ENCODE data around the gene TTC39B.

Gene TTC39B

DNA sequence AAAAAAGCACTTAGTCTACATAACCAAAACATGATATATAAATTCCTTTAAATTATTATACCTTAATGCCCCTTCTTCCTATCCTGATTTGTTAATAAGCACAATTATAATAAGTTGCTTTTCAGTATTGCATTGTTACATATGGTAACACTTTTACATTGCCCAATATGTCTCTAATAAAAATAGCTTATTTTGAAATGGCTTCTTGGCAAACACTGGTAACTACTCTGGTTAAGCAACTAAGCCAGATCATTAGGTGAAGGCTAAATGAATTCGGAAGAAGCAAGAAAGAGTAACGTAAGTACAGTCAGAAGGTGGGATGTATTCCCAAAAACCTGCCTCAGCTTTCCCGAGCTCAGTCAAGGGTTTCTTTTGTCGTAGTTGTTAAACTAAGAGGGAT is 85.3 kb downstream of the TTC39B start:
- FAIRE-seq, result no peak

DNA sequence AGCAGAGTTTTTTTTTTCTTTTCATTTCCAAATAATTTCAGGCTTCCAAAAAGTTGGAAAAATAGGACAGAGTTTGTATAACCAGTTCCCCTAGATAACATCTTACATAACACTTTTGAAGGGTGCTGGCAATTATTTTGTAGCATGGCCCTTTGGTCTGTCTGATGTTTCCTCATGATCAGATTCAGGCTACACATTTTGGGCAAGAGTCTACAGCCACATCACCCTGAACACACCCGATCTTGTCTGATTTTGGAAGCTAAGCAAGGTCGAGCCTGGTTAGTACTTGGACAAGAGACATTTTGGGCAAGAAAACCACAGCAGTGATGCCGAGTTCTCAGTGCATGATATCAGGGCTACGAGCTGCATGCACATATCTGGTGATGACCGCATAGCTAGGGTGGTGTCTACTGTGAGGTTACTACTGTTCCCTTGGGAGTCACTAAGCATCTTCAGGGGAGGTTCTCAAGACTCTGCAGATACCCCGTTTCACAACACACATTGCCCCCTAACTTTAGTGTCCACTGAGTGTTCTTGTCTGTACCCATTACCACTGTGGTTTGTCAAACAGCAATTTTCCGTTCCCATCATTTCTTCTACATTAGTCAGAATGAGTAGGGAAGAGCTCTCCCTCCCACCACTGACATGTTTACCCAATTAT is 86.2 kb downstream of the TTC39B start:
- no peak for FAIRE-seq

DNA sequence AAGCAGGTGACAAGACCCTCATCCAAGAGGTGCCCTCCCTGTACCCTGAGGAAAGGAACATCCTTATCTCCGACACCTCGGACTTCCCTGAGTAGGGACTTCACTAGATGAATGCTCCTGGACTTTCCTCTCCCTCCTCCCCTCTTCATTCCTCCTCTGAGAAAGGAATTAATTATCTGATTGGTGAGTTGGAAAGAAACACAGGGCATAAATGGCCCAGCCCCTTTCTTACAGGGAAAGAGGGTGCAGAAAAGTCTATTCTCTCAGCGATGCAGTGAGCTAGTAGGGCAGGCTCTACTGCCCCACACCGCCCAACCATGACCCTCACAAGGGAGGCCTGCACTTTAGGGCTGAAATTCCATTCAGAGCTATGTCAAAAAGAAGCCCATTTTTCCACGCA is 87.5 kb downstream of the TTC39B start:
- FAIRE-seq, result no peak

DNA sequence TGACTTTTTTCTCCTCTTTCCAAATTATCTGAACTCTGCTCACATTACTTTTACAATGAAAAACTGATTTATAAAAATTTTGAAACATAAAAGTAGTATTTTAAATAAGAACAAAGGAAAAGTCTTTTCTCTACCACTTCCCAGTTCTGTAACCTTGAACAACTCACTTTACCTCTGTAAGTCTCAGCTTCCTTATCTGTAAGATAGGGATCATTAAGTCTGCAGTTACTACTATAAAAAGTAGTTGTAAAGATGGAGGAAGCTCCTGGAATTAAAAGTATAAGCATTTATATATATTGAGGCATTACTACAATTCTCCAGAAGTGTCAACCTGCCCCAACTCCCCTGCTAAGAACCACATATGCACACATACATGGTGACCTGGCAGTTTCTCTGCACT is 88.0 kb downstream of the TTC39B start:
- no peak for FAIRE-seq

DNA sequence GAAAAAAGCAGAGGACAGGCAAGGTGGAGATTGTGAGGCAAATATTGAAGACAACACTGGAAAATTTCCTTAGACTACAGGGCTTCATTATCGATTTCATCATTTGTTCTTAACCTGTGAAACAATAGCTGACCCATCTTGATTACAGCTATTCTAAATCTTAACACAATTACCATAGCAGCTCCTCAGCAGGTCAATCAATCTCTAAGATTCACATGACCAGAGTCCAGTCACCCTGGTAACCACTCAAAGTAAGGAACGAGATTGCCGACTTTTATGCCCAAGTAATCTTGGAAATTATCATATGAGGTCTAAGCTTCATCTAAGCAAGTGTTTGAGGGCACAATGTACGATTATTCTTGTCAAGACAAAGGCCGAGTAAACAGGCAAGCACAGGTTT is 93.8 kb downstream of the TTC39B start:
- no peak for FAIRE-seq

DNA sequence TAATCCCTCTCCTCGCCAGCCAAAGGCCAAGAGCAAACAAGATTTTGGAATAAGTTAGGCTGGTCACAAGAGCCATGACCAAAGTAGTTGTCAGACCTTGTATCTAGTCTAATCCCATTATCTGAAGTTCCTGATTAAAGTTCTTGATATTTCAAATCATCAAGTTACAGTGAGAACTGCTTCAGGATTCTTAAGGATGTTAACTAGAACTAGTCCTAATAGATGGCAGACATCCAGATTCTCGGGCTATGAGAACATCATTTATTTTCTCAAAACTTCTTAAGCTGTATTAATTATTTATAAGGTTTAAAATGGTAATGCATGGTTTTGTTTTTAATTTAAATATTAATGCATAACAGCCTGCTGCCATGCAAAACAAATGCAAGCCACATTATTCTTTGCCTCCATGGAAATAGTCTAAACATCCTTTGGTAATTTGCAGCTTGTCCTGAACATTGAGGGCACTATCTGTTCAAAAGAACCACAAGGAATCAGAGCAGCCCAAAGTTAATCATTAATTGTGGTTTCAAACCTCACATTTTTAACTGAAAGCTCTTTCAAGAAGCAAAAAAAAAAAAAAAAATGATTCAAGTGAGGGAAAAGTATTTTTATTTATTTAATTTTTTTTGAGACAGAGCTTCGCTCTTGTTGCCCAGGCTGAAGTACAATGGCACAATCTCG is 95.1 kb downstream of the TTC39B start:
- FAIRE-seq, result no peak

DNA sequence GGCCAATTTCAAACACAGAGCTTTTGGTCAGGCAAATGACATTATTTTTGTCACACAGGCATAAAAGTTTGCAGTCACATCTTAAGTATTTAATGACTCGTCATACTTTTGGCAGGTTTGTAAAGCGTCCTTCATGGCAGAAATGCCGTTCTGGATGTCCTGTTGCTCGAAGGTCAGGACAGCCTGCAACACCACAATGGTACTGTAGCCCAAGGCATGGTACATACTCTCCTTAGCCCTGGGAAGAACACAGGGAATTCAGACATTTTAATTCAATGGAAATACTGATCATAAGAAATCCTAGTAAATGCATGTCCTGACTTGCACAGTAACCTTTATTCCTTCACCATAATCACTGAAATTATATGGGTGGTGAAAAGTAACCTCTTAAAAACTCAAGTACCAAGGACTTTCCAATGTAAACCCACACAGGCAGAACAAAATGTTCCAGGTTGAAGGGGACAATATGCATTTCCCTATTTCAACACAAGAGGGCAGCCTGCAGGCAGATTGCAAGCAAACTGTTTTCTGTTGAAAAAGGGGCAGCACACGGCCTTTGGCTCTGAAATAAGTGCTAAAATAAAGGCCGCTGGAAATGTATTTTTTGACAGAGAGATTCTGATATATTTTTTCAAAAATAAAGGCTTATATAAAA is 95.7 kb downstream of the TTC39B start:
- peak; percentile 94 for FAIRE-seq

DNA sequence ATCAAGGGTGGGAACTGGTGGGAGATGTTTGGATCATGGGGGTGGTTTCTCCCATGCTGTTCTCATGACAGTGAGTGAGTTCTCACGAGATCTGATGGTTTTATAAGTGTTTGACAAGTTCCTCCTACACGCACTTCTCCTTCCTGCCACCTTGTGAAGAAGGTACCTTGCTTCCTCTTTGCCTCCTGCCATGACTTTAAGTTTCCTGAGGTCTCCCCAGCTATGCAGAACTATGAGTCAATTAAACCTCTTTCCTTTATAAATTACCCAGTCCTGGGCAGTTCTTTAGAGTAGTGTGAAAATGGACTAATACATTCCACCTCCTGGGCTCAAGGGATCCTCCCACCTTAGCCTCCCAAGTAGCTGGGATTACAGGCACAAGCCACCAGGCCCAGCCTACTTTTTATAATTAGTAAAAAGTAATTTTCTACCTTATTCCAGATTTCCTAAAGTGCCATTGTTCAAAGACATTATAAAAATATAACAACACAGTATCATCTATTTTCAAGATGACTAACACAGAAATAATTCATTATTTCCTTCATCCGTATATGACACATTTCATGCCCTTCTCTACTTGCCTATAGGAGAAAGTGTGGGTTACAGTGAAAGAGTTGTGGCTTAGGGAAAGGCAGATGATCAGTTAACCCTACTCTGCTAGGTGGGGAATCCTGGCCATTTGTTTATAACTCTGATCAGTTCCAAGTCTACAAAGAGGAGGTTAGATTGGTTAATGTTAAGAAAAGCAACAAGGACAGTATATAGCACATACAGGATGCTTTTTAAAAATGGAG is 99.9 kb downstream of the TTC39B start:
- no peak for FAIRE-seq

DNA sequence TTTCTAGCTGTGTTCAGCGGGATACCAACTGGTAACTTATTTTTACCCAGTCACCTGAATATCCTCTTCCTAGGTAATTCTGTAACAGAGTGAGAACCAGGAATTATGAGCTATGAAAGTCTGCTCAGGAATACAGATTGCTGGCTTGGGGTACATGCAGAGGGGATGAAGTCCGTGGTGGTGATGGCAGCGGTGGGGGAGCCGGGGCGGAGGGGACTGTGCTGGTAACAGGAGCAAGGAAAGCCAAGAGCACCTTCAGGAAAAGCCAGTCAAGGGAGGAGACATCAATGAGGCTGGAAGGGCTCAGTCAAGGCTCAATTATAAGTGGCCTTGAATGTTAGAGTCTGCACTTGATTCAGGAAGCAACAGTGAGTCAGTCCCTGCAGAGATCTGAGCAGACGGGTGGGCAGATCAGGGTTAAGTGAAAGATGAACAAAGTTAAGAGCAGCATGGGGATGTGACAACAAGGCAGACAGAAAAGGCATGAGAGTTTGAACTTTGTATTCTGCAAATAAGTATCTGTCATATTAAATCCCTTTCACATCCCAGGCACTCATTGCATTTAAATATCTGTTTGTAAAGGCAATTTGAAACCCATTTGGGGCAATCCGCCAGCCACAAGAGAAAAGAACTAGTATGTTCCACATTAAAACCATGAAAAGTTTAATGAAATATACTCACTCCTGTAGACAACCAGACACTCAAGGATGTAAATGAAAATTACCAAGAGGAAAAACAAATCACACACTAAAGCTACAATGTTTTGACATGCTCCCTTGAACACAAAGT is 101.2 kb downstream of the TTC39B start:
- FAIRE-seq, result no peak

DNA sequence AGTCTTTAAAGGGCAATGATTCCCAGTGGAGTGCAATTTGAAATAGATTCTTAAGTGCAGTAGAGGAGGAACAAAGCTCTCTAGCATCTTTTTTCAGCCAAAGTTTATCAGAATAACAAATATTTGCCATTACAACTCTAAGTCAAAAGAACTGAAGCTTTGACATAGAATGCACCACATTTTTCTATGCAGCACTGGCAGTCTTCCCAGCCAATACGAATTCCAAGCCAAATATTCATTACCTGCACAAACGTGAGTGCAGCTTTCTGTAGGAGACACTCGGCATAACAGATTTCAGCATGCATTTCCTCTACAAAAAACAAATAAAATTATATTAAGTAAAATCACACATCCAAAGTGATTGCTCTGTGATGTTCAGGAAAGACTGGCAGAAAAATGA is 103.4 kb downstream of the TTC39B start:
- FAIRE-seq, result no peak

DNA sequence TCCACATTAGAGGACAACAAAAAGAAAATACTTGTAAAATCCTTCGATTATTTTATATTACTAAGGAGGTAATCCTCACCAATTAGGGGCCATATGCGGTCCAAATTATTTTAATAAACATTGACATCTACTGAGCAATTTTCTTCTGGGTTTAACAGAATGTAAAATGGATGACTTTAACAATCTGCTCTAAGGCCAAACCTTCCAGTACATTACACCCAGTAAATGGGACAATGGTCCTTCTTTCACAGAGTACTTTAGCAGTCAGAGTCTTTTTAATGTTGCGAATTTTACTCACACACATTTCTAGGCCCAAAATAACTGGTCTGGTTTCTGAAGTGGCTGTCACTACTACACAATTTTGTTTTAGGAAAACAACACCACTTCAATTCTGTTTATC is 106.9 kb downstream of the TTC39B start:
- FAIRE-seq, result no peak

DNA sequence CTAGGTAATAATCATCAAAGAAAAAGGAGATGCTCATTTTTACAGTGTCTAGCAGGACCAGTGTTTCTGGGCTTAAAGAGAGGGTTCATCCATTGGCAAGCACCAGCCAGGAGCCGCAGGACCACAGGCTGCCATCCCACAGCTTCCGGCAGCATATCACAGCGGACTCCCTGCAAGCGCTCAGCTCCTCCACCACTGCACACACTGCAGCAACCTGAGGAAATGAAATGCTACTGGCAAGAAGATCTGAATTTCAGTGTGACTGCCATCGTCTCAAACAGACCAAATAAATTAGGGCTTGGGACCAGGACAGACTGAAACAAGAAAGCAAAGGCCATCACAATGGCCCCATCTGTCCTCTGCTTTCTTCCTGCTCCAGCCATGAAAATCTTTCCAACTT is 114.2 kb downstream of the TTC39B start:
- no peak for FAIRE-seq

DNA sequence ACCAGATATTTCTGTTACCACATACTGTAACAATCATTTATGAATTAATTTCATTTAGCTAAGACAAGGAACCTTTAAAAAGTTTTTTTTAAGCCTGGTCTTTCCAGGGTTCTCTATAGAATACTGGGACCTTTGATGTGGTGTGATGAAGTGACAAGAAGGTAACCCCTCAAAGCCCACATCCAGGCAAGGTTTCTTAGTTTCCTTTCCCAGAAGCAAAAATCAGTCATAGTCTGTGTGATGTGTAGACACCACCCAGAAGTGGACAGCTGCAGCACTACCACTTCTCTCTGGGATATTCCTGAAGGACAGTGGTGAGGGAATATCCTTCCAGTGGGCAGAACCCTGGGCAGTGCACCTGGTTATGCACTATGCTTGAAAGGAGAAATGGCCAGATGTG is 115.6 kb downstream of the TTC39B start:
- no peak for FAIRE-seq

DNA sequence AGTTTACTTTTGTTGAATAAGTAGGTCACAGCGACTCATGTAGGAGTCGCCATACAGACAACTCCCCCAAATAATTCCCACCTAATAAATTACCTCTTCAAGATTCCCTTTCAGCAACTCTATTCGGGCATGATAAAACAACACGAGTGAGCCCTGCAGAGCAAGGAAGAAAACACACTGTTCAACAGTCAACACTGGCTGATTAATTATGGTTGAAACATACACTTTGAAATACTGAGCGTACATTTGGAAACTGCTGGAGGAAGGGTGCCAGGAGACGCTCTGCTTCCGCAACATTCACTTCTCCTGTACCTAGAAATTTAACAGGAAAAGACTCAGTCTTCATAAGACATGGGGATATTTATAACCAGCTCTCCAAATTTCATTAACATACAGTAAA is 117.5 kb downstream of the TTC39B start:
- FAIRE-seq, result no peak

DNA sequence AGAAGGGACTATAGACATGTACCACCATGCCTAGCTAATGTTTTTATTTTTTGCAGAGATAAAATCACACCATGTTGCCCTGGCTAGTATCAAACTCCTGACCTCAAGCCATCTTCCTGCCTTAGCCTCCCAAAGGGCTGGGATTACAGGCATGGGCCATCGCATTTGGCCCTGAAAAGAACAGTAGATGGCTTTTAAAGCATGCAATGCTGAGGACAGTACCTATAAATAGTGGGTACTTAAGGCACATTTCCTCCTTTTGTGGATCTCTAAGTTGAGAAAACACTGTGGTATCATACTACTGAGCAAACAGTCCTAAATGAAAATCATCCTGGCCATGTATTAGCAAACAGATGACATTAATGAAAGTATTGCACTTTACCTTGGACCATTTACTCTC is 119.4 kb downstream of the TTC39B start:
- no peak for FAIRE-seq

DNA sequence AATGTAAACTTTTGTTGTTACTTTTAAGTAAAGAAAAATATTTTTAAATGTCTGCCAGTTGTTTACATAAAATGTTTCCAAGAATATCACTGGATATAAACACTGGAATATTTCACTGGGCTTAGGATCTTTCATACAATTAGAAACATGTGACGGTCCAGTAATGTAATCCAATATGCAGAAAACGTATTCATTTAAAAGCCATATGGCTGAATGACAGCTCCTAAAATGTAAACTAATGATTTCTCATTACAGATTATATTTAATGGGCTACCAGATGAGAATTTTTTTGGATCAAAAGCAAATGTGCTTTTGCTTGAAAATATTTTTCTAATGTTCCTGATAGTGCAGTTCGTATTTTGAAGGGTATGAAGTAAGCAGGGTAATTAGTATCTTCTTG is 124.3 kb downstream of the TTC39B start:
- no peak for FAIRE-seq

DNA sequence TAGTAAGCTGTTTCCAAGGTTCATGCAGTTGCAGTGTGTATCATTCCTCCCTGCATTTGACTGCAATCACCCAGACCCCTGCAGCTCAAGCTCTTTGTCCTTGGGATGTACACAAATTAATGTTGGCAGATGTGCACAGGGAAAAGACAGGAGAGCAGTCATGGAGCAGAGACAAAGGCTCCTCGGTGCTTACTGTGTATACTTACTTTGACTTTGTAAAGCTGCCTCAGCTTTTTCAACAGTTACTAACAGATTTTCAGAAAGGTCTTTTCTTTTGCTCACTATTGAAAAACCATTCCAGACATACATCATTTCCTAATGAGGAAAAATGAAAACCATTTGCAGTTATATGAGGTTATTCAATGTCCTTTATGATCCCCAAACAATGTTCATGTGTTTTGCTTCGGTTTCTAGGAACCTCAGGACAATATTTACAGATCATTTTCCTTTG is 124.9 kb downstream of the TTC39B start:
- FAIRE-seq, result no peak

DNA sequence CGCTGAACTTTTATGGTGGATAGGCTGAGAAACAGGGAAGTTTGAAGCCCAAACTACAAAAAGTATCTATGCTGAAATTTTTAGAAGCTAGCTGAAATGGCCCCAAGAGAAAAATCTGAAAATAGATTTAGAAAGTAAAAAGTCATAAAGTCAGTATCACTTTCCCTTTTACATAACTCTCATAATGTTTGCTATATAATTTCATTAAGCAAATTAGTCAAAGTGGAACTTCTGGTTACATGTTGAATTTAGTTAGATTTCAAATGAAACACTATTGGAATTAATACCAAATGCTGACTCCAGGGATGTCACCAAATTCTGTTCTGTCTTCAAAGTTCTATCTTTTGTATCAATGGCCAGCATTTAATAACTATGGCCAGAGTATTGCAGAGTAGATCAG is 126.9 kb downstream of the TTC39B start:
- no peak for FAIRE-seq

DNA sequence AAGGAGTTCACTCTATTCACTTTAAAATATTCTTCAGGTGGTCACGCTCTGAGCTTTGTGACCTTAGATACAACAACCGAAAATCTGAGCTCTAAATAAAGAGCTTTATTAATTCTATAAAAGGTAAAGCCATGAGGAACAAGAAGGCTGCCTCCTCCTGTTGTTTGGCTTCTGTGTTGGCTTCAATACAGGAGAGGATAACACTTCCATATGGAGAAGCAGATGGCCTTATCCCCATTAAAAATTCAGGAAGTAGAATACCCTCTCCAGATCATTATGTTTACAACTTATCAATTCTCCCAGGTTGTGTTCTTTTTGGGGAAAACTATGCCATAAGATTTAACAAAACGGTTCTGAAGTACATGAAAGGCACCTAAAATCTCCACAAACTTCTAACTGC is 128.4 kb downstream of the TTC39B start:
- FAIRE-seq, result no peak

DNA sequence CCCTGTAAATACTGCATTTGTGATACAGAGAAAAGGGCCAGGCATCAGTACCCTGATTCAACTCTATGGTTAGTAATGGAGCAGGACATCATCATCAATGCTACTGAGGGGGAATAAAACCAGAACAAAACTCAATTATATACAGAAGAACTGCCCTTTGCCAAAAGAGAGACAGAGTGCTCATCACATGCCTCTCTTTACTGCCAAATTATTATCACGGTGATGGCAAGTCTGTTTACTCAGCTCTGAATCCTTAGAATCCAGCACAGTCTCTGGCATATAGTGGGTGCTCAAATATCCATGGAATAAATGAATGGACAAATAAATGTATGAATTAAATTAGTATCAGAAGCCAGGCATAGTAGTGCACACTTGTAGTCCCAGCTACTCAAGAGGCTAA is 130.2 kb downstream of the TTC39B start:
- no peak for FAIRE-seq

DNA sequence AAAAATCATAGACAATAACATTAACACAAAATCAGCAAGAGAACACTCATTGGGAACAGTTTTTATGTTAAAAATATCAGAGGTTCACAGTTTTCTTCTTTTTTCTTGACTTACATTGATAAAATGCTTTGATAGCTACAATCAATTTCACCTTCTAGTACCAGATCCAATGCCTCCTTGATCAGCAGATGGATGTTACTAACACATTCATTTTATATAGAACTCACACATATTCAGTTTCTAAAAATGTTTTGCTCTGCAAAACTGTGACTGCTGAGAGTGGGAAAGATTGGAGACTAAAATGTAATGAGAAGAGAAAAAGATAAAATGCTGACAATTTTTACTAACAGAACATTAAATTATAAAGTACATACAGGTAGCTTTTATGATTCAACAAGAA is 143.1 kb downstream of the TTC39B start:
- no peak for FAIRE-seq

DNA sequence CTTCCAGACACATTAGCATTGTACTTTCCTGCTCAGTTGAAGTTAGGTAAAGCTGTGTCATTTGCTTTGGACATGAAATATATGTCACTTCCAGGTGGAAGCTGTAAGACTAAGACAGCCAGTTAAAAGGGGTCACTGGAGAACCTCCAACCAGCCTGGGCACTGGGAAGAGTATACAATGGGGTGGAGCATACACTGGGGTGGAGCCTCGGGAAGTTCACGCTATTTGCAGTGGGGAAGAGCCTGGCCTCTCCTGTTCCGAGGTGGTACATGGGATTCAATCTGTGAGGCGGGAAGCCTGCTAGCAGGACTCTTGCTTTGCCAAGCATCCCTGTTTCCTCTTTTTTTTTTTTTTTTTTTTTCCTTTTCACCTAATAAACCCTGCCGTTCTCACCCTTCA is 145.3 kb downstream of the TTC39B start:
- no peak for FAIRE-seq

DNA sequence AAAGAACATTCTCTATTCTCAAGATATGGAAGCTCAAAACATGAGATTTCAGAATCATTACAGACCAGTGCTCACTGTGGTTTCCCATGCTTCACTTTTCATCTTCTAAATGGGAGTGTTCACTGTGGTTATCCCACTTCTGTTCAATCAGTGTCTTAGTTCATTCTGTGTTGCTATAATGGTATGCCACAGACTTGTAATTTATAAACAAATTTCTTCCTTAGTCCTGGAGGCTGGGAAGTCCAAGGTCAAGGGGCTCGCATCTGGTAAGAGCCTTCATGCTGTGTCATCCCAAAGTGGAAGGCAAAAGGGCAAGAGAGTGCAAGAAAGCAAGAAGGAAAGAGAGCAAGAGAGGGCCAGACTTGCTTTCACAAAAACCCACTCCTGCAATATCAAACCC is 146.3 kb downstream of the TTC39B start:
- FAIRE-seq, result no peak

Data from G401.6 (cell line).